ENCODE measurements around the gene LAMTOR4. TPM values are rescaled to one million over a fixed set of nuclear protein-coding genes. Genes with fewer than 3 reads are reported as not detected.
A peak's percentile ranks its signal among the peaks of the same experiment; 100 is the strongest.

The LAMTOR4 gene
- total and polyA plus RNA-seq, 2 of the 13 experiments (the other 11 are each of a cell fraction or from before 2014, with no cell fraction given), result 115 to 118 TPM

- 0 out of 2 replicates have a peak, but pooled peaks have one; percentile 14 for TF ChIP-seq ZNF280D (CRISPR knock-in tag; IDR thresholded peaks at IDR 0.05)
- TF ChIP-seq GZF1 (CRISPR knock-in tag; IDR thresholded peaks at IDR 0.05), result 0 out of 2 replicates have a peak, but pooled peaks have one; percentile 76
- no peak for TF ChIP-seq ZNF3 (CRISPR knock-in tag; IDR thresholded peaks at IDR 0.05)
- TF ChIP-seq ZKSCAN1 (IDR thresholded peaks at IDR 0.05; ENCODE audit: low read length), result no peak
- TF ChIP-seq TRIM24 (CRISPR knock-in tag; IDR thresholded peaks at IDR 0.05), result no peak
- no peak for TF ChIP-seq ZNF160 (CRISPR knock-in tag; IDR thresholded peaks at IDR 0.05)
- no peak for TF ChIP-seq ZNF883 (CRISPR knock-in tag; IDR thresholded peaks at IDR 0.05; ENCODE audit: not compliant biosample characterization)
- no peak for TF ChIP-seq PAF1 (CRISPR knock-in tag; IDR thresholded peaks at IDR 0.05)
- no peak for TF ChIP-seq ZNF777 (CRISPR knock-in tag; IDR thresholded peaks at IDR 0.05)
- TF ChIP-seq PAWR (CRISPR knock-in tag; IDR thresholded peaks at IDR 0.05; ENCODE audit: borderline replicate concordance), result no peak
- peak; percentile 47 for TF ChIP-seq SP5 (CRISPR knock-in tag; IDR thresholded peaks at IDR 0.05; ENCODE audit: borderline replicate concordance, low read depth)
- TF ChIP-seq STAG1 (CRISPR knock-in tag; IDR thresholded peaks at IDR 0.05), result no peak
- no peak for TF ChIP-seq CBFB (CRISPR knock-in tag; IDR thresholded peaks at IDR 0.05)
- TF ChIP-seq ZNF678 (CRISPR knock-in tag; IDR thresholded peaks at IDR 0.05), result no peak
- TF ChIP-seq AGO2 (optimal IDR thresholded peaks at IDR 0.05; ENCODE audit: low read depth, low read length), result peak; percentile 65
- peak; percentile 52; the same call in 1 of the 2 replicates for TF ChIP-seq ZNF639 (CRISPR knock-in tag; conservative IDR thresholded peaks at IDR 0.05)
- TF ChIP-seq ZBTB7B (CRISPR knock-in tag; IDR thresholded peaks at IDR 0.05), result 0 out of 2 replicates have a peak, but pooled peaks have one; percentile 22
- TF ChIP-seq CHD2 (IDR thresholded peaks at IDR 0.05; ENCODE audit: low read depth, low read length), result no peak
- no peak for TF ChIP-seq CTCF (CRISPR knock-in tag; IDR thresholded peaks at IDR 0.05)
- TF ChIP-seq AKNA (CRISPR knock-in tag; IDR thresholded peaks at IDR 0.05; ENCODE audit: borderline replicate concordance), result no peak
Measured at GRCh38 chr7:100148559-100149328, at the start of gene LAMTOR4 (continued).
